ENCODE data around the gene ADCY2.

The ADCY2 gene

GRCh38 chr5:7680260-7680659 is 284.3 kb downstream of the ADCY2 start:
- H3K18ac ChIP-seq (ENCODE audit: low read depth in 1 of 2, low read length in 2 of 2) = no peak overlapping the region
- no peak overlapping the region for H4K91ac ChIP-seq (ENCODE audit: low read length)
- H3K14ac ChIP-seq (ENCODE audit: low read length in 2 of 2) = no peak overlapping the region
- no peak overlapping the region for H3K4me3 ChIP-seq (ENCODE audit: insufficient read depth in 1 of 2, low read depth in 1 of 2, low read length in 2 of 2)
- no peaks in the 10 kb centered on the region for H3K9me3 ChIP-seq (ENCODE audit: control insufficient read depth, low read length)
- no peaks in the 10 kb centered on the region for H3K36me3 ChIP-seq (ENCODE audit: control insufficient read depth in 1 of 2, insufficient read depth in 2 of 2, low read depth in 1 of 2, low read length in 2 of 2)
- H3K27me3 ChIP-seq (ENCODE audit: control insufficient read depth in 1 of 2, insufficient read depth in 1 of 2, low read length in 2 of 2) = peaks cover 3 to 11% of the 10 kb centered on the region in 2 experiments
- 79% methylated on average over 3 of the region's 4 CpGs for WGBS
- H3K4ac ChIP-seq (ENCODE audit: low read depth in 1 of 2, low read length in 2 of 2) = no peak overlapping the region
- H2BK15ac ChIP-seq (ENCODE audit: low read depth, poor library complexity, severe bottlenecking) = no peak overlapping the region
- H2BK5ac ChIP-seq (ENCODE audit: low read depth, low read length, poor library complexity, severe bottlenecking) = no peak overlapping the region
- no peak overlapping the region for H3K9ac ChIP-seq (ENCODE audit: low read length)
- no peak overlapping the region for H3K27ac ChIP-seq (ENCODE audit: low read length, poor library complexity, severe bottlenecking)
- H3K4me2 ChIP-seq (ENCODE audit: low read length, poor library complexity, severe bottlenecking) = no peak overlapping the region
- H2AK5ac ChIP-seq (ENCODE audit: low read length, severe bottlenecking) = no peak overlapping the region
- no peak for DNase-seq
- H2BK120ac ChIP-seq (ENCODE audit: low read depth, low read length) = no peak overlapping the region
- no peaks in the 10 kb centered on the region for H3K4me1 ChIP-seq (ENCODE audit: control insufficient read depth, insufficient read depth, low read depth, low read length)
- H4K8ac ChIP-seq (ENCODE audit: low read length) = no peak overlapping the region
- H2AFZ ChIP-seq (ENCODE audit: low read depth, low read length) = no peak overlapping the region
- H2BK12ac ChIP-seq (ENCODE audit: low read length in 2 of 2) = no peak overlapping the region
- no peak overlapping the region for H3K23ac ChIP-seq (ENCODE audit: low read length in 2 of 2)
- H3K79me1 ChIP-seq (replicated peaks; ENCODE audit: low read length, poor library complexity, severe bottlenecking) = no peaks in the 10 kb centered on the region

- no peaks in the 10 kb centered on the region for H3K9me3 ChIP-seq (ENCODE audit: control insufficient read depth, low read length)
- no peak overlapping the region for H2BK12ac ChIP-seq (ENCODE audit: low read length in 2 of 2)
- no peak overlapping the region for H3K18ac ChIP-seq (ENCODE audit: low read depth in 1 of 2, low read length in 2 of 2)
- H2AFZ ChIP-seq (ENCODE audit: low read depth, low read length) = no peak overlapping the region
- no peak overlapping the region for H3K9ac ChIP-seq (ENCODE audit: low read length)
- no peaks in the 10 kb centered on the region for H3K36me3 ChIP-seq (ENCODE audit: control insufficient read depth in 1 of 2, insufficient read depth in 2 of 2, low read depth in 1 of 2, low read length in 2 of 2)
- H3K4me3 ChIP-seq (ENCODE audit: insufficient read depth in 1 of 2, low read depth in 1 of 2, low read length in 2 of 2) = no peak overlapping the region
- H3K79me1 ChIP-seq (replicated peaks; ENCODE audit: low read length, poor library complexity, severe bottlenecking) = no peaks in the 10 kb centered on the region
- H3K27ac ChIP-seq (ENCODE audit: low read length, poor library complexity, severe bottlenecking) = no peak overlapping the region
- no peak overlapping the region for H3K4me2 ChIP-seq (ENCODE audit: low read length, poor library complexity, severe bottlenecking)
- H3K23ac ChIP-seq (ENCODE audit: low read length in 2 of 2) = no peak overlapping the region
- DNase-seq = no peak
- H3K14ac ChIP-seq (ENCODE audit: low read length in 2 of 2) = no peak overlapping the region
- H2BK5ac ChIP-seq (ENCODE audit: low read depth, low read length, poor library complexity, severe bottlenecking) = no peak overlapping the region
- H3K4me1 ChIP-seq (ENCODE audit: control insufficient read depth, insufficient read depth, low read depth, low read length) = no peaks in the 10 kb centered on the region
- no peak overlapping the region for H2BK15ac ChIP-seq (ENCODE audit: low read depth, poor library complexity, severe bottlenecking)
- peaks cover 3 to 11% of the 10 kb centered on the region in 2 experiments for H3K27me3 ChIP-seq (ENCODE audit: control insufficient read depth in 1 of 2, insufficient read depth in 1 of 2, low read length in 2 of 2)
- no peak overlapping the region for H4K91ac ChIP-seq (ENCODE audit: low read length)
- H4K8ac ChIP-seq (ENCODE audit: low read length) = no peak overlapping the region
- no peak overlapping the region for H3K4ac ChIP-seq (ENCODE audit: low read depth in 1 of 2, low read length in 2 of 2)
- no peak overlapping the region for H2BK120ac ChIP-seq (ENCODE audit: low read depth, low read length)
- 72% methylated on average over 2 of the region's 3 CpGs for WGBS
- H2AK5ac ChIP-seq (ENCODE audit: low read length, severe bottlenecking) = no peak overlapping the region
Measured at GRCh38 chr5:7682379-7682778, 286.4 kb downstream of the ADCY2 start.

GRCh38 chr5:7683753-7684152 is 287.8 kb downstream of the ADCY2 start:
- Histone ChIP-seq H2AFZ (ENCODE audit: low read depth, low read length) (no peak overlapping the region), H2BK15ac (ENCODE audit: low read depth, poor library complexity, severe bottlenecking) (no peak overlapping the region), H3K27ac (ENCODE audit: low read length, poor library complexity, severe bottlenecking) (no peak overlapping the region), H3K27me3 (ENCODE audit: control insufficient read depth in 1 of 2, insufficient read depth in 1 of 2, low read length in 2 of 2) (peaks cover 3 to 11% of the 10 kb centered on the region in 2 experiments), H3K4me1 (ENCODE audit: control insufficient read depth, insufficient read depth, low read depth, low read length) (no peaks in the 10 kb centered on the region), H3K36me3 (ENCODE audit: control insufficient read depth in 1 of 2, insufficient read depth in 2 of 2, low read depth in 1 of 2, low read length in 2 of 2) (no peaks in the 10 kb centered on the region), H3K14ac (ENCODE audit: low read length in 2 of 2) (no peak overlapping the region), H3K79me1 (replicated peaks; ENCODE audit: low read length, poor library complexity, severe bottlenecking) (no peaks in the 10 kb centered on the region), H3K9ac (ENCODE audit: low read length) (no peak overlapping the region), H3K18ac (ENCODE audit: low read depth in 1 of 2, low read length in 2 of 2) (no peak overlapping the region), H4K91ac (ENCODE audit: low read length) (no peak overlapping the region), H3K4ac (ENCODE audit: low read depth in 1 of 2, low read length in 2 of 2) (no peak overlapping the region), H3K9me3 (ENCODE audit: control insufficient read depth, low read length) (no peaks in the 10 kb centered on the region), H3K23ac (ENCODE audit: low read length in 2 of 2) (no peak overlapping the region), H3K4me3 (ENCODE audit: insufficient read depth in 1 of 2, low read depth in 1 of 2, low read length in 2 of 2) (no peak overlapping the region), H3K4me2 (ENCODE audit: low read length, poor library complexity, severe bottlenecking) (no peak overlapping the region), H2AK5ac (ENCODE audit: low read length, severe bottlenecking) (no peak overlapping the region), H2BK120ac (ENCODE audit: low read depth, low read length) (no peak overlapping the region), H2BK12ac (ENCODE audit: low read length in 2 of 2) (no peak overlapping the region), H2BK5ac (ENCODE audit: low read depth, low read length, poor library complexity, severe bottlenecking) (no peak overlapping the region), H4K8ac (ENCODE audit: low read length) (no peak overlapping the region)
- DNase-seq = no peak
- WGBS = 67% methylated on average over 3 of the region's 3 CpGs

GRCh38 chr5:7684826-7685225 is 288.9 kb downstream of the ADCY2 start:
- WGBS = 61% methylated on average over 5 of the region's 5 CpGs
- Histone ChIP-seq H3K4me3 (ENCODE audit: insufficient read depth in 1 of 2, low read depth in 1 of 2, low read length in 2 of 2) (no peak overlapping the region), H2BK15ac (ENCODE audit: low read depth, poor library complexity, severe bottlenecking) (no peak overlapping the region), H3K4ac (ENCODE audit: low read depth in 1 of 2, low read length in 2 of 2) (no peak overlapping the region), H3K27ac (ENCODE audit: low read length, poor library complexity, severe bottlenecking) (no peak overlapping the region), H2AFZ (ENCODE audit: low read depth, low read length) (no peak overlapping the region), H3K9ac (ENCODE audit: low read length) (no peak overlapping the region), H4K8ac (ENCODE audit: low read length) (no peak overlapping the region), H3K18ac (ENCODE audit: low read depth in 1 of 2, low read length in 2 of 2) (no peak overlapping the region), H4K91ac (ENCODE audit: low read length) (no peak overlapping the region), H3K79me1 (replicated peaks; ENCODE audit: low read length, poor library complexity, severe bottlenecking) (no peaks in the 10 kb centered on the region), H3K4me2 (ENCODE audit: low read length, poor library complexity, severe bottlenecking) (no peak overlapping the region), H3K4me1 (ENCODE audit: control insufficient read depth, insufficient read depth, low read depth, low read length) (no peaks in the 10 kb centered on the region), H3K36me3 (ENCODE audit: control insufficient read depth in 1 of 2, insufficient read depth in 2 of 2, low read depth in 1 of 2, low read length in 2 of 2) (no peaks in the 10 kb centered on the region), H3K9me3 (ENCODE audit: control insufficient read depth, low read length) (no peaks in the 10 kb centered on the region), H3K14ac (ENCODE audit: low read length in 2 of 2) (no peak overlapping the region), H2BK5ac (ENCODE audit: low read depth, low read length, poor library complexity, severe bottlenecking) (no peak overlapping the region), H2AK5ac (ENCODE audit: low read length, severe bottlenecking) (no peak overlapping the region), H2BK12ac (ENCODE audit: low read length in 2 of 2) (no peak overlapping the region), H3K27me3 (ENCODE audit: control insufficient read depth in 1 of 2, insufficient read depth in 1 of 2, low read length in 2 of 2) (peaks cover 3 to 6% of the 10 kb centered on the region in 2 experiments), H2BK120ac (ENCODE audit: low read depth, low read length) (no peak overlapping the region), H3K23ac (ENCODE audit: low read length in 2 of 2) (no peak overlapping the region)
- no peak for DNase-seq
